Adrenal gland (tissue), 12 donors: Measurements from ENCODE around the gene ANKS6. TPM values are rescaled to one million over a fixed set of nuclear protein-coding genes. Genes with fewer than 3 reads are reported as not detected.

Source experiments
- DNase-seq, 7 donors: peaks; one replicate each; pipeline ENCODE4 v3.0.0-alpha.2; 2019 to 2020
- H3K27ac ChIP-seq, 5 donors: fragments of 200-600 bp; sonication (generic) in 4 of 5; 1 replicate in 3 of 5; 2 replicates in 2 of 5; pipeline versions ENCODE4 v1.5.1 to v1.8.0; 2016 to 2020; ENCODE audit warnings: mild to moderate bottlenecking in 1 of 5
- H3K27me3 ChIP-seq: fragments of 200-600 bp; 2 replicates; pipeline ENCODE4 v1.8.0; 2021
- H3K36me3 ChIP-seq, 2 donors: fragments of 200-600 bp; replicated peaks in 1 of 2; 1 replicate in 1 of 2; 2 replicates in 1 of 2; pipeline versions ENCODE4 v1.5.1 to v1.8.0; 2018 to 2022
- H3K4me1 ChIP-seq, 2 donors: fragments of 200-600 bp; replicated peaks in 1 of 2; 1 replicate in 1 of 2; 2 replicates in 1 of 2; pipeline versions ENCODE4 v1.5.1 to v1.8.0; 2018 to 2021
- H3K4me3 ChIP-seq, 4 donors: fragments of 200-600 bp; sonication (generic) in 3 of 4; one replicate each; pipeline ENCODE4 v1.5.1; 2016 to 2018
- H3K9me3 ChIP-seq, 3 donors: fragments of 200-600 bp; sonication (generic) in 1 of 3; replicated peaks in 1 of 3; 1 replicate in 2 of 3; 2 replicates in 1 of 3; pipeline versions ENCODE4 v1.5.1 to v1.8.0; 2016 to 2021
- CTCF ChIP-seq, 6 experiments: fragments of 450-650 bp in 4 of 6; fragments of 200-600 bp in 2 of 6; sonication (generic) in 1 of 6; IDR thresholded peaks; 1 replicate in 5 of 6; 2 replicates in 1 of 6; pipeline versions ENCODE4 v1.5.1 to v1.8.0; 2016 to 2021; ENCODE audit warnings: antibody characterized with exemption in 6 of 6, mild to moderate bottlenecking in 2 of 6, moderate library complexity in 1 of 6
- POLR2A ChIP-seq, 2 donors: fragments of 450-650 bp; IDR thresholded peaks; one replicate each; pipeline ENCODE4 v1.6.1; 2017; ENCODE audit warnings: antibody characterized with exemption in 2 of 2, mild to moderate bottlenecking in 2 of 2, moderate library complexity in 1 of 2
- WGBS, 4 donors: extraction: QIAGEN DNeasy Blood & Tissue Kit in 2 of 4; methylation state at CpG; one replicate each; pipeline versions ENCODE4 v1.1.5 to v1.1.7; 2013 to 2017; 5-methylcytosine and 5-hydroxymethylcytosine counted together
- intact Hi-C, 2 donors: fragments of 100-400 bp; cut with DNase I; formaldehyde crosslinking; loops; one replicate each; pipeline versions ENCODE4 v1.14.1 to v1.15.0; 2022 to 2023
- polyA plus RNA-seq, 3 donors: library from polyadenylated mRNA; stranded (reverse); fragments of 200-250 nt in 2 of 3; fragments of 350-450 nt in 1 of 3; fragmentation: Illumina TruSeq in 1 of 3; extraction: RNeasy Lipid Tissue Mini Kit (QIAGEN cat#74804) in 1 of 3; gene quantifications; one replicate each; pipeline ENCODE4 v1.2.3, GENCODE V29; 2013 to 2014
- total RNA-seq, 9 donors: library from RNA; depleted of rRNA in 4 of 9; stranded (reverse); fragments of >200 nt in 4 of 9; fragments of 120-200 nt in 1 of 9; fragmentation: NEBNext Ultra II Directional in 1 of 9; extraction: Animal tissue kit (Norgen Biotek cat#: 25700) in 1 of 9; gene quantifications; one replicate each; pipeline versions ENCODE4 v1.1.0 to v1.2.4, GENCODE V29; 2013 to 2023
- donor health status: healthy with polysubstance abuse.
- donor health status: Bipolar disorder and iron deficiency.
- donor health status: DM: yes; HTN: yes; CAD: no.
- donor health status: DM: no; HTN: no; CAD: no.
- donor health status: DM: no; HTN: no; CAD: no.
- donor health status: DM: yes; HTN: yes; CAD: no.

Gene ANKS6
- total and polyA plus RNA-seq, 12 donors = 4.3 to 28.4 (median 14.9) TPM

GRCh38 chr9:98719055-98719454 lies 77.3 kb downstream of the ANKS6 start:
- TF ChIP-seq CTCF (IDR thresholded peaks at IDR 0.05) (no peak), POLR2A (IDR thresholded peaks at IDR 0.05) (no peak)
- 51 to 60% (median 57%) methylated on average over 2 of the region's 2 CpGs for WGBS, 4 donors
- intact Hi-C loops = no loop called here
- H3K9me3 ChIP-seq = no peaks in the 10 kb centered on the region
- no peaks in the 10 kb centered on the region for H3K27me3 ChIP-seq
- no peak overlapping the region for H3K27ac ChIP-seq
- H3K4me1 ChIP-seq = no peaks in the 10 kb centered on the region
- no peak for DNase-seq
- H3K4me3 ChIP-seq = no peak overlapping the region
- no peaks in the 10 kb centered on the region for H3K36me3 ChIP-seq

GRCh38 chr9:98714833-98715232 lies 81.5 kb downstream of the ANKS6 start:
- Histone ChIP-seq H3K4me1 (no peaks in the 10 kb centered on the region), H3K9me3 (no peaks in the 10 kb centered on the region), H3K4me3 (no peak overlapping the region), H3K36me3 (no peaks in the 10 kb centered on the region), H3K27ac (no peak overlapping the region), H3K27me3 (peaks cover 10% of the 10 kb centered on the region)
- TF ChIP-seq CTCF (IDR thresholded peaks at IDR 0.05) = no peak
- no peak for TF ChIP-seq POLR2A (IDR thresholded peaks at IDR 0.05)
- DNase-seq = no peak
- intact Hi-C loops = no loop called here
- 25 to 74% (median 53%) methylated on average over 1 of the region's 1 CpG for WGBS, 4 donors

- H3K27ac ChIP-seq = no peak overlapping the region
- intact Hi-C loops = no loop called here
- no peaks in the 10 kb centered on the region for H3K4me1 ChIP-seq
- peaks cover 21% of the 10 kb centered on the region for H3K27me3 ChIP-seq
- H3K4me3 ChIP-seq = no peak overlapping the region
- H3K36me3 ChIP-seq = no peaks in the 10 kb centered on the region
- TF ChIP-seq POLR2A (IDR thresholded peaks at IDR 0.05) (no peak), CTCF (IDR thresholded peaks at IDR 0.05) (no peak)
- no peaks in the 10 kb centered on the region for H3K9me3 ChIP-seq
- no peak for DNase-seq
These were observed 83.4 kb downstream of the ANKS6 start for GRCh38 chr9:98712987-98713386.

GRCh38 chr9:98709968-98710965 lies 86.1 kb downstream of the ANKS6 start:
- intact Hi-C loops = no loop called here
- H3K27me3 ChIP-seq = peaks cover 27% of the 10 kb centered on the region
- H3K4me3 ChIP-seq = no peak overlapping the region
- no peaks in the 10 kb centered on the region for H3K4me1 ChIP-seq
- H3K27ac ChIP-seq = no peak overlapping the region
- no peaks in the 10 kb centered on the region for H3K9me3 ChIP-seq
- 53 to 60% (median 59%) methylated on average over 12 to 14 of the region's 14 CpGs for WGBS, 4 donors
- TF ChIP-seq CTCF (IDR thresholded peaks at IDR 0.05) (no peak), POLR2A (IDR thresholded peaks at IDR 0.05) (no peak)
- DNase-seq = peak in 4 of 7 donors; percentile 13 to 23 (median 18)
- H3K36me3 ChIP-seq = no peaks in the 10 kb centered on the region
